Hepatocyte (in vitro differentiated cells): ENCODE results near the gene PF4V1.

Experiments used
- EZH2 ChIP-seq: fragments of 200-600 bp; sonication (generic); IDR thresholded peaks from 2 replicates; pipeline ENCODE4 v1.6.1; 2016; ENCODE audit warnings: antibody characterized with exemption, mild to moderate bottlenecking, borderline replicate concordance
- TF ChIP-seq, protein P1 (sequence below): fragments of 200-600 bp; sonication (generic); IDR thresholded peaks from 2 replicates; pipeline ENCODE4 v1.5.1; 2016; ENCODE audit warnings: antibody characterized with exemption, mild to moderate bottlenecking; ENCODE audit not compliant: poor library complexity

DNA sequence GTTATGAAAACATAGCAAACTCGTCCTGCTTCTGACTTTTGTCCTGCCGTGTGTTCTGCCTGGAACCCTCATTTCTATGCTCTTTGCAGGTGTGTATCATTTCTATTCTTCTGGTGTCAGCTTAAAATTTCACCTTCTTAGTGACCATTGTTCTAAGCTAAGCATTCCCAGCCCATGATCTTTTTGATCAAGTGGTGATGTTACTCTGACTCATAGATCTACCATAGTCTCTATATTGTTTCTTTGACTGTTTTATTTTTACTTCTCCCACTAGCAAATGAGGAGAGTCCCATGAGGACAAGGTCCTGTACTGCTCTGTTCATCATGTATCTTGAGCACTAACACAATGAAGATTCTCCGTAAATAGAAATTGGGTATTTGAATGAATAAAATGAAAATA, 30.7 kb upstream of the PF4V1 start:
- TF ChIP-seq, protein P1, sequence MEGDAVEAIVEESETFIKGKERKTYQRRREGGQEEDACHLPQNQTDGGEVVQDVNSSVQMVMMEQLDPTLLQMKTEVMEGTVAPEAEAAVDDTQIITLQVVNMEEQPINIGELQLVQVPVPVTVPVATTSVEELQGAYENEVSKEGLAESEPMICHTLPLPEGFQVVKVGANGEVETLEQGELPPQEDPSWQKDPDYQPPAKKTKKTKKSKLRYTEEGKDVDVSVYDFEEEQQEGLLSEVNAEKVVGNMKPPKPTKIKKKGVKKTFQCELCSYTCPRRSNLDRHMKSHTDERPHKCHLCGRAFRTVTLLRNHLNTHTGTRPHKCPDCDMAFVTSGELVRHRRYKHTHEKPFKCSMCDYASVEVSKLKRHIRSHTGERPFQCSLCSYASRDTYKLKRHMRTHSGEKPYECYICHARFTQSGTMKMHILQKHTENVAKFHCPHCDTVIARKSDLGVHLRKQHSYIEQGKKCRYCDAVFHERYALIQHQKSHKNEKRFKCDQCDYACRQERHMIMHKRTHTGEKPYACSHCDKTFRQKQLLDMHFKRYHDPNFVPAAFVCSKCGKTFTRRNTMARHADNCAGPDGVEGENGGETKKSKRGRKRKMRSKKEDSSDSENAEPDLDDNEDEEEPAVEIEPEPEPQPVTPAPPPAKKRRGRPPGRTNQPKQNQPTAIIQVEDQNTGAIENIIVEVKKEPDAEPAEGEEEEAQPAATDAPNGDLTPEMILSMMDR, result no peak
- TF ChIP-seq EZH2, result no peak
